Stimulated activated CD8-positive, alpha-beta memory T cell treated with anti-CD3 and anti-CD28 coated beads, Interleukin-15, amount 100 ng/mL, for 24 hours (primary cell): Measurements from ENCODE around the gene CCDC86.

ENCODE experiments used
- DNase-seq: peaks from one replicate; pipeline ENCODE4 v3.0.0-alpha.2; 2020; ENCODE audit warnings: low read depth

CCDC86 gene

GRCh38 chr11:60852982-60853950 is 11.4 kb downstream of the CCDC86 start:
- DNase-seq = no peak

GRCh38 chr11:60854140-60854846 is 12.4 kb downstream of the CCDC86 start:
- no peak for DNase-seq

- no peak for DNase-seq
Measured at GRCh38 chr11:60854847-60855725, 13.2 kb downstream of the CCDC86 start.

GRCh38 chr11:60855726-60856633 is 14.1 kb downstream of the CCDC86 start, which contains the start of gene PTGDR2:
Gene PTGDR2 (minus strand): TSS chr11:60855950. CDS start chr11:60853722, 2,228 bp downstream.
- no peak for DNase-seq

- no peak for DNase-seq
Measured at GRCh38 chr11:60857378-60858232, 15.7 kb downstream of the CCDC86 start.

GRCh38 chr11:60858236-60858635 is 16.3 kb downstream of the CCDC86 start:
- no peak for DNase-seq

GRCh38 chr11:60858731-60859464 is 17.0 kb downstream of the CCDC86 start:
- no peak for DNase-seq

- no peak for DNase-seq
Measured at GRCh38 chr11:60859616-60860250, 17.8 kb downstream of the CCDC86 start.

- no peak for DNase-seq
Measured at GRCh38 chr11:60860943-60861342, 19.0 kb downstream of the CCDC86 start.

- no peak for DNase-seq
Measured at GRCh38 chr11:60862171-60862570, 20.3 kb downstream of the CCDC86 start.

- DNase-seq = no peak
Measured at GRCh38 chr11:60863550-60864521, 21.9 kb downstream of the CCDC86 start.

- DNase-seq = no peak
Measured at GRCh38 chr11:60864856-60865513, 23.1 kb downstream of the CCDC86 start.

GRCh38 chr11:60866911-60867870 is 25.3 kb downstream of the CCDC86 start, which contains the start of gene ZP1:
Gene ZP1 (plus strand): TSS chr11:60867542. CDS start chr11:60867562, 20 bp downstream.
- no peak for DNase-seq

GRCh38 chr11:60867871-60868681 is 26.2 kb downstream of the CCDC86 start:
- no peak for DNase-seq
